Measurements from ENCODE around the gene SPRR5. TPM values are rescaled to one million over a fixed set of nuclear protein-coding genes. Genes with fewer than 3 reads are reported as not detected.
A peak's percentile ranks its signal among the peaks of the same experiment; 100 is the strongest.

Gene SPRR5
- polyA plus RNA-seq, 1 donor (not counting 4 experiments of a cell fraction or from before 2014, with no cell fraction given), result 0.30 TPM

DNA sequence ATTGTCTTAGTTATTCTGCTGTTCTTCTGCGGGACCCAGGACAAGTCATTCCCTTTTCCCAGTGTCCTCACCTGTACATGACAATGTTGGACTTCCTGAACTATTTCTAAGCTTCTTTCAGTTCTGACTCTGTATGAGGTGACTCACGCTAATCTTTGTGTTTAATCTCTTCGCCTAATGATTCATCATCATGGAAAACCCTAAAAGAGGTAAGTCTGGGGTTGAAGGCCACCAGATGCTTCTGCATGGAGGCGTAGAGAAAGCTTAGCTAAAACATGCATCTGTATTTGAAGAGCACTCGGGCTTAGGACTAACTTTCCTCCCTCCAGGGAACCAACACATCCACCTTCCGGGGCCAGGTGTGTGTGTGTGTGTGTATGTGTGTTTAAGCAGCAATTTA, 7.4 kb downstream of the SPRR5 start:
- Histone ChIP-seq H3K9ac (ENCODE audit: control insufficient read depth, extremely low read depth, insufficient read depth, low read length) (peak overlapping the region; percentile 65), H3K9me3 (ENCODE audit: control insufficient read depth, low read depth, low read length) (no peaks in the 10 kb centered on the region), H3K27me3 (ENCODE audit: control insufficient read depth, extremely low read depth, insufficient read depth, low read length) (no peaks in the 10 kb centered on the region), H3K4me1 (ENCODE audit: control insufficient read depth, extremely low read depth, insufficient read depth, low read length) (peaks cover 33% of the 10 kb centered on the region), H3K9me1 (ENCODE audit: control insufficient read depth, extremely low read depth, insufficient read depth, low read length) (no peaks in the 10 kb centered on the region), H4K20me1 (ENCODE audit: control insufficient read depth, extremely low read depth, insufficient read depth, low read length) (no peaks in the 10 kb centered on the region), H3K4me3 (ENCODE audit: control insufficient read depth in 2 of 3, extremely low read depth in 1 of 3, insufficient read depth in 2 of 3, low read depth in 1 of 3, low read length in 3 of 3) (peak overlapping the region in 2 of 3 experiments; percentile 52 to 63), H3K79me2 (ENCODE audit: control insufficient read depth, insufficient read depth, low read length) (no peaks in the 10 kb centered on the region), H3K27ac (ENCODE audit: control insufficient read depth, insufficient read depth, low read length) (peak overlapping the region; percentile 89), H2AFZ (ENCODE audit: control insufficient read depth, low read length) (peak overlapping the region; percentile 9), H3K36me3 (ENCODE audit: control insufficient read depth in 2 of 2, extremely low read depth in 1 of 2, insufficient read depth in 2 of 2, low read length in 2 of 2) (no peaks in the 10 kb centered on the region), H3K4me2 (ENCODE audit: control insufficient read depth, extremely low read depth, insufficient read depth, low read depth, low read length) (peak overlapping the region; percentile 82)
- TF ChIP-seq, protein P1, sequence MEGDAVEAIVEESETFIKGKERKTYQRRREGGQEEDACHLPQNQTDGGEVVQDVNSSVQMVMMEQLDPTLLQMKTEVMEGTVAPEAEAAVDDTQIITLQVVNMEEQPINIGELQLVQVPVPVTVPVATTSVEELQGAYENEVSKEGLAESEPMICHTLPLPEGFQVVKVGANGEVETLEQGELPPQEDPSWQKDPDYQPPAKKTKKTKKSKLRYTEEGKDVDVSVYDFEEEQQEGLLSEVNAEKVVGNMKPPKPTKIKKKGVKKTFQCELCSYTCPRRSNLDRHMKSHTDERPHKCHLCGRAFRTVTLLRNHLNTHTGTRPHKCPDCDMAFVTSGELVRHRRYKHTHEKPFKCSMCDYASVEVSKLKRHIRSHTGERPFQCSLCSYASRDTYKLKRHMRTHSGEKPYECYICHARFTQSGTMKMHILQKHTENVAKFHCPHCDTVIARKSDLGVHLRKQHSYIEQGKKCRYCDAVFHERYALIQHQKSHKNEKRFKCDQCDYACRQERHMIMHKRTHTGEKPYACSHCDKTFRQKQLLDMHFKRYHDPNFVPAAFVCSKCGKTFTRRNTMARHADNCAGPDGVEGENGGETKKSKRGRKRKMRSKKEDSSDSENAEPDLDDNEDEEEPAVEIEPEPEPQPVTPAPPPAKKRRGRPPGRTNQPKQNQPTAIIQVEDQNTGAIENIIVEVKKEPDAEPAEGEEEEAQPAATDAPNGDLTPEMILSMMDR (optimal IDR thresholded peaks at IDR 0.05 in 1 of 3, IDR thresholded peaks at IDR 0.05 in 1 of 3, conservative IDR thresholded peaks at IDR 0.05 in 1 of 3; ENCODE audit: extremely low read depth in 1 of 3, insufficient read depth in 2 of 3, low read length in 3 of 3), result no peak
- TF ChIP-seq EZH2 (IDR thresholded peaks at IDR 0.05; ENCODE audit: low read length), result no peak
- no peak for FAIRE-seq
- dilution Hi-C loops (cut with MboI; ENCODE audit: extremely low pct_ligation_motif_present, low sequenced_read_pairs), result no loop called here
- peak; percentile 92 for DNase-seq (ENCODE audit: low read depth, low spot score)

DNA sequence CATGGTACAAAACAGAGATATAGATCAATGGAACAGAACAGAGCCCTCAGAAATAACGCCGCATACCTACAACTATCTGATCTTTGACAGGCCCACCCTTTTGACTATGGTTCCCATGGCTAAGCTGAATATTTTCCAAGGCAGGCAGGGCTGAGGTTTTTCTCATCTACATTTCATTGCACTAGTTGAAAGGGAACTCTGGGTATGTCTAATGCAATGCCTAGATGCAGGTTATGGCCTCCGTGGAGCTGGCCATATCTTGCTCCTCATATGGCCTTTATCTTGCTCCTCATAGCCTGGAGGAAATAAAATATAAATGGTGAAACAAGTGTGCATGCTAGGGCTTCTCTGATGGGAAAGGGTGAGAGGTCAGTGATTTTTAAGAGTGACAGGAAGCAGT, 10.6 kb downstream of the SPRR5 start:
- no peak overlapping the region for H2AFZ ChIP-seq (ENCODE audit: control insufficient read depth, low read length)
- no peaks in the 10 kb centered on the region for H3K9me1 ChIP-seq (ENCODE audit: control insufficient read depth, extremely low read depth, insufficient read depth, low read length)
- no peak overlapping the region for H3K9ac ChIP-seq (ENCODE audit: control insufficient read depth, extremely low read depth, insufficient read depth, low read length)
- dilution Hi-C loops (cut with MboI; ENCODE audit: extremely low pct_ligation_motif_present, low sequenced_read_pairs), result no loop called here
- H3K4me2 ChIP-seq (ENCODE audit: control insufficient read depth, extremely low read depth, insufficient read depth, low read depth, low read length), result no peak overlapping the region
- H3K9me3 ChIP-seq (ENCODE audit: control insufficient read depth, low read depth, low read length), result no peaks in the 10 kb centered on the region
- FAIRE-seq (no peak), DNase-seq (ENCODE audit: low read depth, low spot score) (no peak)
- no peak overlapping the region for H3K4me3 ChIP-seq (ENCODE audit: control insufficient read depth in 2 of 3, extremely low read depth in 1 of 3, insufficient read depth in 2 of 3, low read depth in 1 of 3, low read length in 3 of 3)
- no peaks in the 10 kb centered on the region for H3K79me2 ChIP-seq (ENCODE audit: control insufficient read depth, insufficient read depth, low read length)
- no peaks in the 10 kb centered on the region for H3K36me3 ChIP-seq (ENCODE audit: control insufficient read depth in 2 of 2, extremely low read depth in 1 of 2, insufficient read depth in 2 of 2, low read length in 2 of 2)
- H4K20me1 ChIP-seq (ENCODE audit: control insufficient read depth, extremely low read depth, insufficient read depth, low read length), result no peaks in the 10 kb centered on the region
- no peaks in the 10 kb centered on the region for H3K27me3 ChIP-seq (ENCODE audit: control insufficient read depth, extremely low read depth, insufficient read depth, low read length)
- TF ChIP-seq EZH2 (IDR thresholded peaks at IDR 0.05; ENCODE audit: low read length), result no peak
- TF ChIP-seq, protein P1 (optimal IDR thresholded peaks at IDR 0.05 in 1 of 3, IDR thresholded peaks at IDR 0.05 in 1 of 3, conservative IDR thresholded peaks at IDR 0.05 in 1 of 3; ENCODE audit: extremely low read depth in 1 of 3, insufficient read depth in 2 of 3, low read length in 3 of 3), result no peak
- no peak overlapping the region for H3K27ac ChIP-seq (ENCODE audit: control insufficient read depth, insufficient read depth, low read length)
- H3K4me1 ChIP-seq (ENCODE audit: control insufficient read depth, extremely low read depth, insufficient read depth, low read length), result peaks cover 25% of the 10 kb centered on the region

All from keratinocyte (primary cell).